MM.1S (cell line): Measurements from ENCODE around the gene HEPACAM.

Experiments
- DNase-seq: peaks from one replicate; pipeline ENCODE4 v3.0.0-alpha.2; 2015
- H2AFZ ChIP-seq: fragments of 300-600 bp; sonication (generic); 2 replicates; pipeline ENCODE4 v1.6.0; 2016; ENCODE audit warnings: antibody characterized with exemption, low read length
- H3F3A ChIP-seq: fragments of 300-600 bp; sonication (generic); 2 replicates; pipeline ENCODE4 v1.6.1; 2016; ENCODE audit warnings: mild to moderate bottlenecking, antibody characterized with exemption, low read length, moderate library complexity, mixed read lengths; ENCODE audit not compliant: insufficient read depth
- H3K27ac ChIP-seq: fragments of 300-600 bp; sonication (generic); 2 replicates; pipeline ENCODE4 v1.5.1; 2016; ENCODE audit warnings: mild to moderate bottlenecking, low read length
- H3K27me3 ChIP-seq: fragments of 300-600 bp; sonication (generic); replicated peaks from 2 replicates; pipeline ENCODE4 v1.6.0; 2016; ENCODE audit warnings: low read length; ENCODE audit not compliant: insufficient read depth
- H3K36me3 ChIP-seq: fragments of 300-600 bp; sonication (generic); replicated peaks from 2 replicates; pipeline ENCODE4 v1.6.1; 2016; ENCODE audit warnings: mild to moderate bottlenecking, low read length, mixed read lengths; ENCODE audit not compliant: insufficient read depth
- H3K4me1 ChIP-seq: fragments of 300-600 bp; sonication (generic); 2 replicates; pipeline ENCODE4 v1.6.1; 2016; ENCODE audit warnings: low read length, mixed read lengths
- H3K4me2 ChIP-seq: fragments of 300-600 bp; sonication (generic); 2 replicates; pipeline ENCODE4 v1.6.0; 2016; ENCODE audit warnings: low read depth, low read length
- H3K4me3 ChIP-seq: fragments of 300-600 bp; sonication (generic); 2 replicates; pipeline ENCODE4 v1.5.1; 2016; ENCODE audit warnings: low read length, mixed read lengths
- H3K79me2 ChIP-seq: fragments of 300-600 bp; sonication (generic); 2 replicates; pipeline ENCODE4 v1.6.1; 2016; ENCODE audit warnings: mixed run types, low read length, mixed read lengths
- H3K9ac ChIP-seq: fragments of 300-600 bp; sonication (generic); 2 replicates; pipeline ENCODE4 v1.6.1; 2016; ENCODE audit warnings: low read length, mixed read lengths
- H3K9me2 ChIP-seq: fragments of 300-600 bp; sonication (generic); replicated peaks from 2 replicates; pipeline ENCODE4 v1.6.1; 2016; ENCODE audit warnings: mild to moderate bottlenecking, low read length, mixed read lengths; ENCODE audit not compliant: insufficient read depth
- H3K9me3 ChIP-seq: fragments of 300-600 bp; sonication (generic); replicated peaks from 2 replicates; pipeline ENCODE4 v1.6.1; 2016; ENCODE audit warnings: mild to moderate bottlenecking, low read length, mixed read lengths; ENCODE audit not compliant: insufficient read depth
- H4K20me1 ChIP-seq: fragments of 300-600 bp; sonication (generic); 2 replicates; pipeline ENCODE4 v1.6.1; 2016; ENCODE audit warnings: mild to moderate bottlenecking, low read length, moderate library complexity, mixed read lengths; ENCODE audit not compliant: insufficient read depth
- CTCF ChIP-seq: fragments of 300-600 bp; sonication (generic); IDR thresholded peaks from 2 replicates; pipeline ENCODE4 v1.5.1; 2016; ENCODE audit warnings: antibody characterized with exemption, low read length, mixed read lengths
- EZH2 ChIP-seq: fragments of 300-600 bp; sonication (generic); optimal IDR thresholded peaks from 2 replicates; pipeline ENCODE3; 2017; ENCODE audit warnings: low read depth, mild to moderate bottlenecking, antibody characterized with exemption, low read length, mixed read lengths
- EZH2phosphoT487 ChIP-seq: fragments of 300-600 bp; sonication (generic); IDR thresholded peaks from 2 replicates; pipeline ENCODE4 v1.6.1; 2018; ENCODE audit warnings: antibody characterized with exemption, low read length

The HEPACAM gene

GRCh38 chr11:124982043-124982442 lies 46.2 kb upstream of the HEPACAM start:
- Histone ChIP-seq H3K27ac (no peak overlapping the region), H3K36me3 (no peaks in the 10 kb centered on the region), H3K9me2 (no peaks in the 10 kb centered on the region), H3K27me3 (no peaks in the 10 kb centered on the region), H3K4me1 (no peaks in the 10 kb centered on the region), H3K9me3 (no peaks in the 10 kb centered on the region), H2AFZ (no peak overlapping the region), H3F3A (no peaks in the 10 kb centered on the region), H4K20me1 (no peaks in the 10 kb centered on the region), H3K4me3 (no peak overlapping the region), H3K79me2 (no peaks in the 10 kb centered on the region), H3K4me2 (no peak overlapping the region), H3K9ac (no peak overlapping the region)
- no peak for DNase-seq
- TF ChIP-seq EZH2 (no peak), EZH2phosphoT487 (no peak), CTCF (no peak)

- no peak overlapping the region for H3K4me2 ChIP-seq
- H3K9ac ChIP-seq = no peak overlapping the region
- H3K27me3 ChIP-seq = no peaks in the 10 kb centered on the region
- no peaks in the 10 kb centered on the region for H3K9me2 ChIP-seq
- no peaks in the 10 kb centered on the region for H3K36me3 ChIP-seq
- no peak for DNase-seq
- H3K79me2 ChIP-seq = no peaks in the 10 kb centered on the region
- H3F3A ChIP-seq = no peaks in the 10 kb centered on the region
- no peak overlapping the region for H3K27ac ChIP-seq
- H3K4me3 ChIP-seq = no peak overlapping the region
- TF ChIP-seq CTCF (no peak), EZH2phosphoT487 (no peak), EZH2 (no peak)
- no peaks in the 10 kb centered on the region for H3K9me3 ChIP-seq
- no peak overlapping the region for H2AFZ ChIP-seq
- no peaks in the 10 kb centered on the region for H4K20me1 ChIP-seq
- H3K4me1 ChIP-seq = no peaks in the 10 kb centered on the region
These were observed 42.5 kb upstream of the HEPACAM start for GRCh38 chr11:124978316-124978715.

- no peaks in the 10 kb centered on the region for H3K4me1 ChIP-seq
- no peak overlapping the region for H2AFZ ChIP-seq
- no peak for DNase-seq
- no peak for TF ChIP-seq CTCF
- TF ChIP-seq EZH2phosphoT487 = no peak
- TF ChIP-seq EZH2 = no peak
- no peaks in the 10 kb centered on the region for H3K36me3 ChIP-seq
- H3K4me2 ChIP-seq = no peak overlapping the region
- H3K4me3 ChIP-seq = no peak overlapping the region
- H3K9me2 ChIP-seq = no peaks in the 10 kb centered on the region
- H3K27me3 ChIP-seq = no peaks in the 10 kb centered on the region
- H3K79me2 ChIP-seq = no peaks in the 10 kb centered on the region
- no peak overlapping the region for H3K9ac ChIP-seq
- no peak overlapping the region for H3K27ac ChIP-seq
- H3K9me3 ChIP-seq = no peaks in the 10 kb centered on the region
- H3F3A ChIP-seq = no peaks in the 10 kb centered on the region
- no peaks in the 10 kb centered on the region for H4K20me1 ChIP-seq
These were observed 41.2 kb upstream of the HEPACAM start for GRCh38 chr11:124977006-124977405.
